SK-N-SH treated with all-trans-retinoic acid at 6 μM for 48 hours (cell line): ENCODE measurements around the gene TRMT61A.

ENCODE experiments used
- ATAC-seq: fragments of 200-7000 bp; cut with Tn5 transposase; 3 replicates; pipeline ENCODE4 v1.9.1; 2020; ENCODE audit warnings: mild to moderate bottlenecking, moderate library complexity
- ARNTL ChIP-seq: fragments of 450-650 bp; formaldehyde crosslinking; IDR thresholded peaks from 2 replicates; pipeline ENCODE4 v1.5.0; 2020; ENCODE audit warnings: low read depth, mild to moderate bottlenecking, moderate library complexity, borderline replicate concordance
- BACH2 ChIP-seq: fragments of 250-450 bp; sonication (Bioruptor Pico); IDR thresholded peaks from 2 replicates; pipeline ENCODE4 v1.9.0; 2021; ENCODE audit warnings: mild to moderate bottlenecking, borderline replicate concordance
- CSDC2 ChIP-seq: fragments of 250-450 bp; sonication (Bioruptor Pico); IDR thresholded peaks from 2 replicates; pipeline ENCODE4 v1.5.0; 2020; ENCODE audit warnings: mild to moderate bottlenecking, moderate library complexity
- ESRRG ChIP-seq: fragments of 250-450 bp; sonication (Bioruptor Pico); IDR thresholded peaks from 2 replicates; pipeline ENCODE4 v1.6.1; 2021; ENCODE audit warnings: mild to moderate bottlenecking
- GLIS3 ChIP-seq: fragments of 250-450 bp; sonication (Bioruptor Pico); IDR thresholded peaks from 2 replicates; pipeline ENCODE4 v1.5.0; 2020; ENCODE audit warnings: mild to moderate bottlenecking, moderate library complexity
- ISL1 ChIP-seq: fragments of 250-450 bp; sonication (Bioruptor Pico); IDR thresholded peaks from 2 replicates; pipeline ENCODE4 v2.1.2; 2022; ENCODE audit warnings: mild to moderate bottlenecking, moderate library complexity
- OSR1 ChIP-seq: fragments of 250-450 bp; sonication (Bioruptor Pico); IDR thresholded peaks from 2 replicates; pipeline ENCODE4 v1.8.0; 2022; ENCODE audit warnings: moderate library complexity, mild to moderate bottlenecking, inconsistent platforms
- PPARA ChIP-seq: fragments of 250-450 bp; sonication (Bioruptor Pico); IDR thresholded peaks from 2 replicates; pipeline ENCODE4 v1.5.0; 2020; ENCODE audit warnings: mild to moderate bottlenecking, borderline replicate concordance
- RARB ChIP-seq: fragments of 250-450 bp; sonication (Bioruptor Pico); IDR thresholded peaks from 2 replicates; pipeline ENCODE4 v1.8.0; 2021; ENCODE audit warnings: mild to moderate bottlenecking, moderate library complexity
- SNAI2 ChIP-seq: fragments of 250-450 bp; sonication (Bioruptor Pico); IDR thresholded peaks from 2 replicates; pipeline ENCODE4 v1.5.0; 2020; ENCODE audit warnings: mild to moderate bottlenecking, moderate library complexity
- TCF4 ChIP-seq: fragments of 250-450 bp; sonication (Bioruptor Pico); IDR thresholded peaks from 2 replicates; pipeline ENCODE4 v1.8.0; 2021; ENCODE audit warnings: mild to moderate bottlenecking, moderate library complexity, borderline replicate concordance
- TOX ChIP-seq: fragments of 250-450 bp; sonication (Bioruptor Pico); IDR thresholded peaks from 2 replicates; pipeline ENCODE4 v1.8.0; 2021; ENCODE audit warnings: mild to moderate bottlenecking, moderate library complexity, borderline replicate concordance
- ZFP3 ChIP-seq: fragments of 250-450 bp; sonication (Bioruptor Pico); IDR thresholded peaks from 2 replicates; pipeline ENCODE4 v1.5.0; 2020; ENCODE audit warnings: mild to moderate bottlenecking, moderate library complexity
- ZFP30 ChIP-seq: fragments of 450-650 bp; formaldehyde crosslinking; IDR thresholded peaks from 2 replicates; pipeline ENCODE4 v1.5.0; 2022; ENCODE audit warnings: mild to moderate bottlenecking, moderate library complexity
- ZNF565 ChIP-seq: fragments of 450-650 bp; formaldehyde crosslinking; conservative IDR thresholded peaks from 2 replicates; pipeline ENCODE4 v1.5.0; 2020; ENCODE audit warnings: low read depth, mild to moderate bottlenecking, moderate library complexity
- ZNF70 ChIP-seq: fragments of 450-650 bp; formaldehyde crosslinking; IDR thresholded peaks from 2 replicates; pipeline ENCODE4 v1.5.0; 2020; ENCODE audit warnings: mild to moderate bottlenecking, moderate library complexity
- ZNF8 ChIP-seq: fragments of 450-650 bp; formaldehyde crosslinking; IDR thresholded peaks from 2 replicates; pipeline ENCODE4 v1.5.0; 2020; ENCODE audit warnings: mild to moderate bottlenecking, moderate library complexity
- TF ChIP-seq, protein P1 (sequence below): fragments of 250-450 bp; sonication (Bioruptor Pico); IDR thresholded peaks from 2 replicates; pipeline ENCODE4 v1.8.0; 2021; ENCODE audit warnings: low read depth, mild to moderate bottlenecking, moderate library complexity, borderline replicate concordance
- TF ChIP-seq, protein P2 (sequence below): fragments of 250-450 bp; sonication (Bioruptor Pico); IDR thresholded peaks from 2 replicates; pipeline ENCODE4 v1.5.0; 2020; ENCODE audit warnings: mild to moderate bottlenecking, moderate library complexity
- TF ChIP-seq, protein P3 (sequence below): fragments of 250-450 bp; sonication (Bioruptor Pico); IDR thresholded peaks from 2 replicates; pipeline ENCODE4 v1.8.0; 2020; ENCODE audit warnings: mild to moderate bottlenecking, moderate library complexity, borderline replicate concordance
- TF ChIP-seq, protein P4 (sequence below): fragments of 250-450 bp; sonication (Bioruptor Pico); IDR thresholded peaks from 2 replicates; pipeline ENCODE4 v1.5.1; 2020; ENCODE audit warnings: low read depth, mild to moderate bottlenecking, moderate library complexity
- TF ChIP-seq, protein P5 (sequence below): fragments of 250-450 bp; sonication (Bioruptor Pico); IDR thresholded peaks from 2 replicates; pipeline ENCODE4 v1.5.1; 2021; ENCODE audit warnings: mild to moderate bottlenecking, moderate library complexity

TRMT61A gene

DNA sequence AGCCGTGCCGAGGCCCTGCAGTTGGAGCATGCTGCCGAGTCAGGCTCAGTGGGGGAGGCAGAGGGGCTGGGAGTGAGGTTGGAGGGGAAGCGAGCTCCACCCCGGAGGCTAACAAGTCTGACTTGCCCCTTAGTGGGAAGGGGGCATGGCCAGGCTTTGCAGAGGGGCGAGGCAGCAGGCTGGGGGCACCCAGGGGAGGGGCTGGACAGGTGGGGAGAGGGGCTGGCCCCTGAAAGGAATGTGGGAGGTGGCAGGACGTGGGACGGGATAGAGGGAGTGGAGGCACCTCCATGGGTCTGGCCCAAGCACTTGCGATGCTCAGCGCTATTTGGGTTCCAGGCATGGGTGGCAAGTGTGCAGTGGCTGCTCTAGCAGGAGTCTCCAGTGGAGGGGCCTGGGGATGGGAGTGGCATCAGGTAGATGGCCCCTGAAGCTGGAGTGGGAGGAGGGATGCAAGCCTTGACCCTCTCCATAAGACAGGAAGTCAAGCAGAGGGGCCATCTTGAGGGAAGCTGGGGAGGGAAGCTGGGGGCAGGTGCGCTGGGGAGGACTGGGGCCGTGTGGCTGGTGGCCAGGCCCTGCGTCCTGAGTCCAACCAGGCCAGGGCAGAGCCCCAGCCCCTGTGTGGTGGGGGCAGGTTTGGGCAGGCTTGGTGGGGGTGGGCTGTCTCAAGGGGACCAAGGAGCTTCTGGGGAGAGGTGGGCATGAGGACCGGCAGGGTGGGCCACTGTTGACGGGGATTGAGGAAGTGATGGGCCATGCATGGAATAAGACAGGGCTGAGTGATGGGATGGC is 2.6 kb downstream of the TRMT61A start (continued):
- TF ChIP-seq, protein P1, sequence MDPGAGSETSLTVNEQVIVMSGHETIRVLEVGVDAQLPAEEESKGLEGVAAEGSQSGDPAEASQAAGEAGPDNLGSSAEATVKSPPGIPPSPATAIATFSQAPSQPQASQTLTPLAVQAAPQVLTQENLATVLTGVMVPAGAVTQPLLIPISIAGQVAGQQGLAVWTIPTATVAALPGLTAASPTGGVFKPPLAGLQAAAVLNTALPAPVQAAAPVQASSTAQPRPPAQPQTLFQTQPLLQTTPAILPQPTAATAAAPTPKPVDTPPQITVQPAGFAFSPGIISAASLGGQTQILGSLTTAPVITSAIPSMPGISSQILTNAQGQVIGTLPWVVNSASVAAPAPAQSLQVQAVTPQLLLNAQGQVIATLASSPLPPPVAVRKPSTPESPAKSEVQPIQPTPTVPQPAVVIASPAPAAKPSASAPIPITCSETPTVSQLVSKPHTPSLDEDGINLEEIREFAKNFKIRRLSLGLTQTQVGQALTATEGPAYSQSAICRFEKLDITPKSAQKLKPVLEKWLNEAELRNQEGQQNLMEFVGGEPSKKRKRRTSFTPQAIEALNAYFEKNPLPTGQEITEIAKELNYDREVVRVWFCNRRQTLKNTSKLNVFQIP (CRISPR knock-in tag), result no peak
- TF ChIP-seq PPARA (CRISPR knock-in tag) (no peak), TOX (CRISPR knock-in tag) (no peak)

DNA sequence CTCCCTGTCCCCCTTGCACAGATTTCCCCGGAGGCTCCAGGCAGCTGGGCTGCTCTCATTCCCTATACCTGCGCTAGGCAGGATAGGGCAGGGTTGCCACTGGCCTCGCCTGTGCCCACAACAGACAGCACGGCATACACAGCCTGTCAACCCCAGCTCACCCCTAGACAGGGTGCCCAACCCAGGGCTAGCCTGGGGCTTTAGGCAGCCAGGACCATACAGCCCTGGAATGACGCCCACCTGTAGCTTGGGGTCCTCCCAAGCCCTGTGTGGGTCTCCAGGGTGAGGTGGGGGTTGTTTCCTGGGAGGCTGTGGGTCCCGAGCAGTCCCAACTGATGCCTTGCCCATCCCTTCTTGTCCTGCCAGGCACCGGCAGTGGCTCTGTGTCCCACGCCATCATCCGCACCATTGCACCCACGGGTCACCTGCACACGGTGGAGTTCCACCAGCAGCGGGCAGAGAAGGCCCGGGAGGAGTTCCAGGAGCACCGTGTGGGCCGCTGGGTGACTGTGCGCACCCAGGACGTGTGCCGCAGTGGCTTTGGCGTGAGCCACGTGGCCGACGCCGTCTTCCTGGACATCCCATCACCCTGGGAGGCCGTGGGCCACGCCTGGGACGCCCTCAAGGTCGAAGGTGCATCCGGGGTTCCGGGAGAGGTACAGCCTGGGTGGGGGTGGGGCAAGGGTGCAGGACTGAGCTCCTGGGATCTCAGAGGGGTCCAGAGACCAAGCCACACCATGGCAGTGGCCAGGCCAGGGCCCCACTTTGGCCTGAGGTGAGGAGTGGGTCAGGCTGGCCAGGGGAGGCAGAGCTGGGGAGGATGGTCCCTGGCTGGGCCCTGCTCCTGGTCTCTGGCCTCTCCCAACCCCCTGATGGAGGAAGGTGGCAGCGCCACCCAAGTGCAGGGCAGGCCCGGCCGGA is 3.5 kb downstream of the TRMT61A start:
- ATAC-seq, result no peak
- TF ChIP-seq, protein P2, sequence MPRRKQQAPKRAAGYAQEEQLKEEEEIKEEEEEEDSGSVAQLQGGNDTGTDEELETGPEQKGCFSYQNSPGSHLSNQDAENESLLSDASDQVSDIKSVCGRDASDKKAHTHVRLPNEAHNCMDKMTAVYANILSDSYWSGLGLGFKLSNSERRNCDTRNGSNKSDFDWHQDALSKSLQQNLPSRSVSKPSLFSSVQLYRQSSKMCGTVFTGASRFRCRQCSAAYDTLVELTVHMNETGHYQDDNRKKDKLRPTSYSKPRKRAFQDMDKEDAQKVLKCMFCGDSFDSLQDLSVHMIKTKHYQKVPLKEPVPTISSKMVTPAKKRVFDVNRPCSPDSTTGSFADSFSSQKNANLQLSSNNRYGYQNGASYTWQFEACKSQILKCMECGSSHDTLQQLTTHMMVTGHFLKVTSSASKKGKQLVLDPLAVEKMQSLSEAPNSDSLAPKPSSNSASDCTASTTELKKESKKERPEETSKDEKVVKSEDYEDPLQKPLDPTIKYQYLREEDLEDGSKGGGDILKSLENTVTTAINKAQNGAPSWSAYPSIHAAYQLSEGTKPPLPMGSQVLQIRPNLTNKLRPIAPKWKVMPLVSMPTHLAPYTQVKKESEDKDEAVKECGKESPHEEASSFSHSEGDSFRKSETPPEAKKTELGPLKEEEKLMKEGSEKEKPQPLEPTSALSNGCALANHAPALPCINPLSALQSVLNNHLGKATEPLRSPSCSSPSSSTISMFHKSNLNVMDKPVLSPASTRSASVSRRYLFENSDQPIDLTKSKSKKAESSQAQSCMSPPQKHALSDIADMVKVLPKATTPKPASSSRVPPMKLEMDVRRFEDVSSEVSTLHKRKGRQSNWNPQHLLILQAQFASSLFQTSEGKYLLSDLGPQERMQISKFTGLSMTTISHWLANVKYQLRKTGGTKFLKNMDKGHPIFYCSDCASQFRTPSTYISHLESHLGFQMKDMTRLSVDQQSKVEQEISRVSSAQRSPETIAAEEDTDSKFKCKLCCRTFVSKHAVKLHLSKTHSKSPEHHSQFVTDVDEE (CRISPR knock-in tag), result no peak
- TF ChIP-seq ZNF565 (CRISPR knock-in tag), result no peak
- no peak for TF ChIP-seq SNAI2 (CRISPR knock-in tag)
- TF ChIP-seq TCF4, result no peak
- TF ChIP-seq ZFP3 (CRISPR knock-in tag), result no peak
- TF ChIP-seq ARNTL (CRISPR knock-in tag), result no peak
- TF ChIP-seq, protein P3, sequence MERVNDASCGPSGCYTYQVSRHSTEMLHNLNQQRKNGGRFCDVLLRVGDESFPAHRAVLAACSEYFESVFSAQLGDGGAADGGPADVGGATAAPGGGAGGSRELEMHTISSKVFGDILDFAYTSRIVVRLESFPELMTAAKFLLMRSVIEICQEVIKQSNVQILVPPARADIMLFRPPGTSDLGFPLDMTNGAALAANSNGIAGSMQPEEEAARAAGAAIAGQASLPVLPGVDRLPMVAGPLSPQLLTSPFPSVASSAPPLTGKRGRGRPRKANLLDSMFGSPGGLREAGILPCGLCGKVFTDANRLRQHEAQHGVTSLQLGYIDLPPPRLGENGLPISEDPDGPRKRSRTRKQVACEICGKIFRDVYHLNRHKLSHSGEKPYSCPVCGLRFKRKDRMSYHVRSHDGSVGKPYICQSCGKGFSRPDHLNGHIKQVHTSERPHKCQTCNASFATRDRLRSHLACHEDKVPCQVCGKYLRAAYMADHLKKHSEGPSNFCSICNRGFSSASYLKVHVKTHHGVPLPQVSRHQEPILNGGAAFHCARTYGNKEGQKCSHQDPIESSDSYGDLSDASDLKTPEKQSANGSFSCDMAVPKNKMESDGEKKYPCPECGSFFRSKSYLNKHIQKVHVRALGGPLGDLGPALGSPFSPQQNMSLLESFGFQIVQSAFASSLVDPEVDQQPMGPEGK (CRISPR knock-in tag), result no peak
- TF ChIP-seq PPARA (CRISPR knock-in tag), result no peak
- TF ChIP-seq ZNF8 (CRISPR knock-in tag), result no peak
- TF ChIP-seq, protein P4, sequence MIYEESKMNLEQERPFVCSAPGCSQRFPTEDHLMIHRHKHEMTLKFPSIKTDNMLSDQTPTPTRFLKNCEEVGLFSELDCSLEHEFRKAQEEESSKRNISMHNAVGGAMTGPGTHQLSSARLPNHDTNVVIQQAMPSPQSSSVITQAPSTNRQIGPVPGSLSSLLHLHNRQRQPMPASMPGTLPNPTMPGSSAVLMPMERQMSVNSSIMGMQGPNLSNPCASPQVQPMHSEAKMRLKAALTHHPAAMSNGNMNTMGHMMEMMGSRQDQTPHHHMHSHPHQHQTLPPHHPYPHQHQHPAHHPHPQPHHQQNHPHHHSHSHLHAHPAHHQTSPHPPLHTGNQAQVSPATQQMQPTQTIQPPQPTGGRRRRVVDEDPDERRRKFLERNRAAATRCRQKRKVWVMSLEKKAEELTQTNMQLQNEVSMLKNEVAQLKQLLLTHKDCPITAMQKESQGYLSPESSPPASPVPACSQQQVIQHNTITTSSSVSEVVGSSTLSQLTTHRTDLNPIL (CRISPR knock-in tag), result no peak
- no peak for TF ChIP-seq CSDC2 (CRISPR knock-in tag)
- TF ChIP-seq BACH2 (CRISPR knock-in tag), result no peak
- TF ChIP-seq RARB (CRISPR knock-in tag), result no peak
- TF ChIP-seq ZFP30 (CRISPR knock-in tag), result no peak
- no peak for TF ChIP-seq ESRRG (CRISPR knock-in tag)
- no peak for TF ChIP-seq TOX (CRISPR knock-in tag)
- TF ChIP-seq ISL1 (CRISPR knock-in tag), result no peak
- no peak for TF ChIP-seq GLIS3

DNA sequence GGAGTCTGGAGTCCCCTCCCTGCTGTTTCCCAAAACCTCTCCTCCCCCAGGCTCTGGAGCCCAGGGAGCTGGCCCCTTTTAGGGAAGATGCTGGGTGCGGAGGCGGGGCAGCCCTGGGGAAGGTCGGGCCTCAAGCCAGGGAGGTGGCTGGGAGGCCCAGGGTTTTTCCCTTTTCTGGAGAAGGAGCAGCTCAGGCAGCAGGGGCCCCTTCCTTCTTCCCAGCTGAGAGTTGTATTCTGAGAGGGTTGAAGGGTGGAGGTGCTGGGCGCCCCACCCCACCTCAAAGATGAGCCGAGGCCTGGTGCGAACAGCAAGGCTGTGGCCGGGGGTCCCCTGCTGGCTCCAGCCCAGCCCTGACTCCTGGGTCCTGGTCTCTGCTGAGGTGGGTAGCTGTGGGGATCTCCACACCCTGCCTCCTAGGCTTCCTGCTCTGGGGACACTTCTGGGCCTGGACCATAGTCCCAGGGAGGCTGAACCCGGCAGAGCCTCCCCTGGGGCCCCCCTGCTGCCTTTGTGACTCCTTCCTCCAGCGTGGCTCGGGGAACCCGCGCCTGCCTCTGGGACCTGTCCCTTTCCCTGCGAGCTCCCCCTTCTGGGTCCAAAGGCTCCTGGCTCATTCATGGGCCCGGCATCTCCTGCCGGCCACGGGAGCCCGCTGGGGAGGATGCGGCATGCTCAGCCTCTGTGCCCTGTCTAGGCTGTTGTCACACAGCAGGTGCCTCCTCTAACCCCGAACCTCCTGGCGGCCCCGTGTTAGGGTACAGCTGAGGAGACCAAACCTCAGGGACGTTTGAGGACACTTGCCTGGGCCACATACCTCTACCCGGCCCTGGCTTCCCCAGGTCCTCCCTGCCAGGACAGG is 4.4 kb downstream of the TRMT61A start:
- no peak for ATAC-seq
- TF ChIP-seq ZNF70 (CRISPR knock-in tag) (no peak), ZFP3 (CRISPR knock-in tag) (no peak), RARB (CRISPR knock-in tag) (no peak), TCF4 (no peak), ESRRG (CRISPR knock-in tag) (no peak), ZNF565 (CRISPR knock-in tag) (no peak), ISL1 (CRISPR knock-in tag) (no peak), OSR1 (no peak), ARNTL (CRISPR knock-in tag) (no peak), CSDC2 (CRISPR knock-in tag) (no peak)
- TF ChIP-seq, protein P2 (CRISPR knock-in tag), result no peak
- TF ChIP-seq, protein P5, sequence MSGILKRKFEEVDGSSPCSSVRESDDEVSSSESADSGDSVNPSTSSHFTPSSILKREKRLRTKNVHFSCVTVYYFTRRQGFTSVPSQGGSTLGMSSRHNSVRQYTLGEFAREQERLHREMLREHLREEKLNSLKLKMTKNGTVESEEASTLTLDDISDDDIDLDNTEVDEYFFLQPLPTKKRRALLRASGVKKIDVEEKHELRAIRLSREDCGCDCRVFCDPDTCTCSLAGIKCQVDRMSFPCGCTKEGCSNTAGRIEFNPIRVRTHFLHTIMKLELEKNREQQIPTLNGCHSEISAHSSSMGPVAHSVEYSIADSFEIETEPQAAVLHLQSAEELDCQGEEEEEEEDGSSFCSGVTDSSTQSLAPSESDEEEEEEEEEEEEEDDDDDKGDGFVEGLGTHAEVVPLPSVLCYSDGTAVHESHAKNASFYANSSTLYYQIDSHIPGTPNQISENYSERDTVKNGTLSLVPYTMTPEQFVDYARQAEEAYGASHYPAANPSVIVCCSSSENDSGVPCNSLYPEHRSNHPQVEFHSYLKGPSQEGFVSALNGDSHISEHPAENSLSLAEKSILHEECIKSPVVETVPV (CRISPR knock-in tag), result no peak
